Kidney (tissue), 14 donors: ENCODE data around the gene LRRC53. TPM values are rescaled to one million over a fixed set of nuclear protein-coding genes. Genes with fewer than 3 reads are reported as not detected.

ENCODE experiments used
- DNase-seq, 5 donors: peaks; one replicate each; pipeline ENCODE4 v3.0.0-alpha.2; 2013 to 2020
- FAIRE-seq: peaks from 2 replicates; lab custom pipeline; 2012; peaks lifted over from hg19 to GRCh38; lab: Jason Lieb, UNC
- H3K27ac ChIP-seq, 2 donors: one replicate each; pipeline ENCODE4 v1.7.0; 2013; ENCODE audit warnings: low read depth in 2 of 2, low read length in 2 of 2, inconsistent platforms in 1 of 2
- H3K27me3 ChIP-seq: one replicate; pipeline ENCODE4 v1.7.1; 2013; ENCODE audit warnings: low read length, inconsistent platforms; ENCODE audit not compliant: control insufficient read depth, insufficient read depth
- H3K36me3 ChIP-seq, 3 donors: one replicate each; pipeline versions ENCODE4 v1.7.0 to v1.7.1; 2013; ENCODE audit warnings: low read length in 3 of 3, control low read depth in 1 of 3, inconsistent platforms in 1 of 3; ENCODE audit not compliant: insufficient read depth in 3 of 3, control insufficient read depth in 2 of 3
- H3K4me1 ChIP-seq, 3 donors: one replicate each; pipeline versions ENCODE4 v1.7.0 to v1.7.1; 2013; ENCODE audit warnings: low read length in 3 of 3, inconsistent platforms in 1 of 3, low read depth in 1 of 3; ENCODE audit not compliant: control insufficient read depth in 2 of 3, insufficient read depth in 2 of 3
- H3K4me3 ChIP-seq, 3 donors: one replicate each; pipeline versions ENCODE4 v1.7.0 to v1.8.1; 2013; ENCODE audit warnings: low read length in 3 of 3, control low read depth in 1 of 3, inconsistent platforms in 1 of 3
- H3K9ac ChIP-seq, 3 donors: one replicate each; pipeline versions ENCODE4 v1.7.0 to v1.7.1; 2013; ENCODE audit warnings: low read length in 3 of 3, control low read depth in 1 of 3, inconsistent platforms in 1 of 3
- H3K9me3 ChIP-seq, 3 donors: one replicate each; pipeline versions ENCODE4 v1.7.0 to v1.7.1; 2013; ENCODE audit warnings: low read length in 3 of 3, control low read depth in 1 of 3, inconsistent platforms in 1 of 3; ENCODE audit not compliant: control insufficient read depth in 2 of 3, insufficient read depth in 1 of 3
- CTCF ChIP-seq: IDR thresholded peaks from 3 replicates; pipeline ENCODE4 v1.5.1; 2012; ENCODE audit warnings: mild to moderate bottlenecking, moderate library complexity, borderline replicate concordance; ENCODE audit not compliant: insufficient read depth; ENCODE audit errors: extremely low read depth
- intact Hi-C: fragments of 100-400 bp; cut with DNase I; formaldehyde crosslinking; loops from one replicate; pipeline ENCODE4 v1.11.1; 2022
- polyA plus RNA-seq: library from polyadenylated mRNA; stranded (reverse); fragments of 350-450 nt; fragmentation: Illumina TruSeq; extraction: RNeasy Lipid Tissue Mini Kit (QIAGEN cat#74804); gene quantifications from one replicate; pipeline ENCODE4 v1.2.3, GENCODE V29; 2014; ENCODE audit warnings: low read depth, low replicate concordance; ENCODE audit not compliant: insufficient read depth
- total RNA-seq: library from RNA; stranded (reverse); fragmentation: NEBNext Ultra II Directional; extraction: Animal tissue kit (Norgen Biotek cat#: 25700); gene quantifications from one replicate; pipeline ENCODE4 v1.2.1, GENCODE V29; 2021
- donor health status: control.
- donor health status: control.
- donor health status: control.
- donor health status: control.
- donor health status: control.
- donor health status: DM: yes; HTN: yes; CAD: no.
- donor health status: Normal renal cell carcinoma (clear cell type).

LRRC53 gene
- total and polyA plus RNA-seq, 2 donors from 2014 or later, result not detected

- Histone ChIP-seq H3K4me1 (no peaks in the 10 kb centered on the region), H3K27me3 (no peaks in the 10 kb centered on the region), H3K4me3 (no peak overlapping the region), H3K9ac (no peak overlapping the region), H3K9me3 (no peaks in the 10 kb centered on the region), H3K27ac (no peak overlapping the region), H3K36me3 (no peaks in the 10 kb centered on the region)
- TF ChIP-seq CTCF, result no peak
- intact Hi-C loops, result no loop called here
- DNase-seq (no peak), FAIRE-seq (no peak)
These were observed 5.2 kb upstream of the LRRC53 start for GRCh38 chr1:74517599-74518051.

GRCh38 chr1:74513411-74514300 is 1.2 kb upstream of the LRRC53 start:
- no peak for FAIRE-seq
- Histone ChIP-seq H3K9ac (no peak overlapping the region), H3K4me1 (no peaks in the 10 kb centered on the region), H3K36me3 (no peaks in the 10 kb centered on the region), H3K27me3 (no peaks in the 10 kb centered on the region), H3K4me3 (no peak overlapping the region), H3K27ac (no peak overlapping the region), H3K9me3 (no peaks in the 10 kb centered on the region)
- TF ChIP-seq CTCF, result no peak
- intact Hi-C loops, result no loop called here
- DNase-seq, result peak in 1 of 5 donors; percentile 29

- Histone ChIP-seq H3K4me3 (no peak overlapping the region), H3K27me3 (no peaks in the 10 kb centered on the region)
- intact Hi-C loops, result no loop called here
These were observed 4.0 kb downstream of the LRRC53 start for GRCh38 chr1:74508449-74508848.

More at GRCh38 chr1:74508449-74508848, 4.0 kb downstream of the LRRC53 start:
- Histone ChIP-seq H3K4me1 (no peaks in the 10 kb centered on the region), H3K36me3 (no peaks in the 10 kb centered on the region), H3K9me3 (no peaks in the 10 kb centered on the region), H3K9ac (no peak overlapping the region), H3K27ac (no peak overlapping the region)
- DNase-seq (peak in 1 of 5 donors; percentile 5), FAIRE-seq (no peak)
- TF ChIP-seq CTCF, result no peak
